Measurements from ENCODE around the gene SLBP.

The SLBP gene

DNA sequence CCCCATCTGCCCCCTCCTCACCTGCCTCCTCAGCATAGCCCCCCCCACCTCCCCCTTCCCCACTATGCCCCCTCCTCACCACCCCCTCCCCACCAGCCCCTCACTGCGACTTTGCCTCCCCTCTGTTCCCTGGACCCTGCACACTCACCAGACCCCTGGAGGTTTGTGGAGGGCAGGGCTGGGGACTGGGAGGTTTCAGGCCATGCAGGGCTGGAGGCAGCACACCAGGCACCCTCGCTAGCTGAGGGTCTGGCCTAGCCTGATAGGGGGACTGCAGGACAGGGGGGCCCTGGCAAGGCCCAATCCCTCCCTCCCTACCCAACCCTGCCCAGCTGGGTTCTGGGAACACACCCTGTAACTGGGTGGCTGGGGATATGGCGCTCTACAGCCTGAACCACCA is 37.3 kb upstream of the SLBP start:
- no peak for DNase-seq (ENCODE audit: low spot score)

DNA sequence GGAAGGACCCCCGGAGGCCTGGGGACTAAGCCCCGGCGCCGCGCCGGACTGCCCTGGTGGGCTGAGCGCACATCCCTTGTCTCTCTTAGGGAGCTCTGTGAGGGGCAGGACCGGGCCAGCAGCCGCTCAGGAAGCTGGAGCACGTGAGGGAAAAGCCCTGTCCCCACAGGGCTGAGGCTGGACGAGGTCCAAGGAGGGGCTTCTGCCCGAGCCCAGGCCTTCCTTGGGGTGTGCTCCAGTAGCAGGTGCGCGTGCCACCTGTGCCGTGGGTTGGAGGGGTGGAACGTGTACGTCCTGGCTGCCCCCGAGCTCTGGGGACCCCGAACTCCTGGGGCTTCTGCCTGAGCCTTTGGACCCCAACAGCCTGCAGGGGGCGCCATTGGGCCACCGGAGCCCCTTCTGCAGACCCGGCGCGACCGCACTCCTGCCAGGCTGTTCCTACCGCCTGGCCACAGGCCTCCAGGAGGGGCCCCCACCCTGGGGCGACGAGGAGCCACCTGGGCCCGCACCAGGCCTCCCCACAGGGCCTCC is 36.4 kb upstream of the SLBP start:
- peak; percentile 44 for DNase-seq (ENCODE audit: low spot score)

DNA sequence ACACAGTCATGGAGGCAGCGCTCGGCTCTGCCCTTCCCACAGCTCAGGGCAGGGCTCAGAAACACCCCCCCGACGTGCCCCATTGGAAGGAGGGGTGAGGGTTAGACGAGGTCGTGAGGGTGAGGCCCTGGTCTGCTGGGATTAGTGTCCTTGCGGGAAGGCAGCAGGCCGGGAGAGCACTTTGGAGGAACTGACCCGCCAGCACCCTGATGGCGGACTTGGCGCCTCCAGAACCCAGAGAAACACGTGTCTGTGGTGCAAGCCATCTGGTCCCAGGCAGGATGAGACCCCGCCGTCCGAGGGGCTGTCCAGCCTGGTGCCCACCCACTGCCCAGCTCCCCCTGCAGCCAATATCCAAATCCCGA is 35.5 kb upstream of the SLBP start:
- DNase-seq (ENCODE audit: low spot score): no peak

DNA sequence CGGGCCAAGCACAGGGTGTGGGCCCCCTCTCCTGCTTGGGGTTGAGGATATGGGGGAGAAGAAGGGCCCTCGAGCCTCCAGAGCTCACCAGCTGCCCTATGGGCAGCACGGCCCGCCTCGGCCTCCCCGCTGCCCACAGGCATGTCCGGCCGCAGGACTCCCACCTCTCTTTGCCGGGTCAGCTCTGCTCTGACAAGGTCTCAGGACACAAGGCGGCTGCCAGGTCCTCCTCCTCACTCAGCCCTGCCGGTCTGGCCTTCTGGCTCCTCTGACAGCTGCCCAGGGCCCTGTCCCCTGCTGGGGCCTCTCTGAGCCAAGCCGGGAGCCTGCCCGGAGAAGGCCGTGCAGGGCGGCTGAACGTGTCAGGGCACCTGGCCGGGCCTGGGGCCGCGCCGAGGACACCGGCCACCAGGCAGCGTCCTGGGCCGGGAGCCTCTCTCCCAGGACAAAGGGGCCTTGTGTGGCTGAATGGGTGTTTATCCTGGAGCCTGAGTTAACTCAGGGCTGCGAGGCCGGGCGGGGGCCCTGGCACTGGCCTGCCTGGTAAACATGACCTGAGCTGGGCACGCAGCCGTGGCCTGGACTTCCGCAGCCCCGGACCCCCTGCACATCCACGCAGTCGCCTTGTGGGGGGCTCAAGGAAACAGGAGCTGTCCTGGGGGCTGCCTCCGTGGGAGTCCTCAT is 34.9 kb upstream of the SLBP start:
- peak; percentile 69 for DNase-seq (ENCODE audit: low spot score)

DNA sequence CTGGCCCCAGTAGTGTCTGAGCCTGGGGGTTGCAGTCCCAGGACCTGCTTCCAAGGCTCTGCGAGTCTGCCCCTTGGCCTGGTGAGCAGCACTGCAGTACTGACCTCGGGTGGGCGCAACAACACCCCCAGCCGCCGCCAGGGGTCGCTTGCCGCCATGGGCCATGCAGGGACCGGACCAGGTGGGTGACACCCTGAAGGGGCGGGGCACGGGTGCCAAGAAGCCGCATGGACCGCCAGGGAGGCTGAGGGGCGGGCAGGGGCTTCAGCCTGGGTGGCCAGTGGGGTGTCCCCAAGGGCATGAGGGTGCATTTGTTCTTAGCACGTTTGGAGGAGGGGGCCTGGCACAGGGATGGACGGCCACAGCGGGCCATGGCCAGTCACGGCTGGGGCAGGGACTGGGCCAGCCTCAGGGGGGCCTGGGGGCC is 34.2 kb upstream of the SLBP start:
- DNase-seq (ENCODE audit: low spot score): no peak

DNA sequence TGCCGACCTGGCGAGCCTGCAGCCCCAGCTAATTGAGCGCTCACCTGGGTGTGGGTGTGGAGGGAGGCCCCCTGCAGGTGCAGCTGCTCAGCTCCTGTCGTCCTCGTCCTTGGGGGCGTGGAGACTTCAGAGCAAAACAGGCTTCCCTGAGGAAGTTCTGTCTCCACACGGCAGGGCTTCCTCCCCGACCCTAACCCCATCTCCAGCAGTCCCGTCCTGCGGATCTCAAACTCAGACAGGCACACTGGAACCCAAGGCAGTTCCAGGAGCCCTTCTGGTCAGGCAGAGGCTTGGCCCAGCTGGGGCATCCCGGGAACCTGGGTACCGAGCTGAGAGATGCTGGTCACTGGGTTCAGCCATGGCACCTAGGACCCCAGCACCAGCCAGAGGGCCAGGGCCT is 33.6 kb upstream of the SLBP start:
- DNase-seq (ENCODE audit: low spot score): no peak

DNA sequence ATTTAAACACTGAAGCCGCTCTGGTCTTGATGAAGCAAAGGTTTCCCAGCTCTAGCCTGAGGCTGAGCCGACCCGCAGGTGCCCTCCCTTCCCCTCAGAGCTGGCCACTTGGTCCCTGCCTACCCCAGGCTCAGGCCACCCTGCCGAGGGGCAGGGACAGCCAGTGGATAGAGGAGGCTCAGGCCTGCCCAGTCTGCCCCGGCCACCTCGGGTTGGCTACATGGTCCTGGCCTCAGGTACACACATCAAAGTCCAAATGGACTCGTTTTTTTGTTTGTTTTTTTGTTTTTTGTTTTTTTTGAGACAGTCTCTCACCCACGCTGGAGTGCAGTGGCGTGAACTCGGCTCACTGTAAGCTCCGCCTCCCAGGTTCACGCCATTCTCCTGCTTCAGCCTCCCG is 33.0 kb upstream of the SLBP start:
- DNase-seq (ENCODE audit: low spot score): no peak

DNA sequence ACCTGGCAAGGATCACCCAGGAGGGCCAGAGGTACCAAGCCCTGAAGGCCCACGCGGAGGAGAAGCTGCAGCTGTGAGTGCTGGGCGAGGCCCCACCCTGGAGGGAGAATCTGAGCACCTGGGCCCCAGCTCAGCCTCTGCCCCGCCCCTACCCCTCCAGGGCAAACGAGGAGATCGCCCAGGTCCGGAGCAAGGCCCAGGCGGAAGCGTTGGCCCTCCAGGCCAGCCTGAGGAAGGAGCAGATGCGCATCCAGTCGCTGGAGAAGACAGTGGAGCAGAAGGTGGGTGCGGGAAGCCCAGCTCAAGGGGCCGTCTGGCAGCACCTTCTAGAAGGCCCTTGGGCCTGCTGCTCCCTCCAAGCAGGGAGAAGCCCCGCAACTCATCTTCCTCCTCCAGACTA is 32.4 kb upstream of the SLBP start:
- no peak for DNase-seq (ENCODE audit: low spot score)

DNA sequence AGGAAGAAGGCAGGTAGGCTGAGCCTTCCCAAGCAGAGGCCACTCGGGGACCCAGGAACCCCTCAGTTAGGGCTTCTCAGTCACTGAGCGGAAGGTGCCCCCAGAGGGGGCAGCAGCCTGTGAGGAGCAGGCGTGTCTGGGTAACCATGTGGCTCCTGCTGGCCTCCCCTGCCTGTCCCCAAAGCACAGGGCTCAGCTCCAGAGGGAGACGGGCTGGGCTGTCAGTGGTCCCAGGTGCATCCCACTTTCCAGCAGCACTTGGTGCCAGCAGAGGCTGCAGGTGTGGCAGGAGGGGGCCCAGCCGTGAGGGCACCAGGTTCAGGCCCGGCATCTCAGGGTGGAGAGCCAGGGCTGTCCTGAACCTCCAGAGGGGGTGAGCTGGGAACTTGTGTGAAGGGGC is 31.9 kb upstream of the SLBP start:
- no peak for DNase-seq (ENCODE audit: low spot score)

DNA sequence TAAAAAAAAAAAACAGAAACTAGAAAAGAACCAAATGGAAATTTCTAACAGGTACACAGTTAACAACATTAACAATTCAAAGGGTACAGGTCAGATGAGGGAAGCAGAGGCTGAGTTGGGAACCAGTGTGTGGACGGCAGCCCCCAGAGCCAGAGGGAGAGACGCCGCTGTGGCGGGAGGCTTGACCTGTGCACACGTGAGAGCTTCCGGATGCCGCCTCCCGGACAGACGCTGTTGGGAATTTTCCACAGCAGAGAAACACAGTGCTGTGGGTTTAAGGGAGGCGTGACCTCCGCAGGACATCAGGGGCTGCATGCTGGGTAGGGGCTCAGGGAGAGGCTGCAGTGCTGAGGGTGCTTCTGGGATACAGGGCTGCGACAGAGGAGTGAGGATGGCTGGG is 31.4 kb upstream of the SLBP start:
- DNase-seq (ENCODE audit: low spot score): no peak

DNA sequence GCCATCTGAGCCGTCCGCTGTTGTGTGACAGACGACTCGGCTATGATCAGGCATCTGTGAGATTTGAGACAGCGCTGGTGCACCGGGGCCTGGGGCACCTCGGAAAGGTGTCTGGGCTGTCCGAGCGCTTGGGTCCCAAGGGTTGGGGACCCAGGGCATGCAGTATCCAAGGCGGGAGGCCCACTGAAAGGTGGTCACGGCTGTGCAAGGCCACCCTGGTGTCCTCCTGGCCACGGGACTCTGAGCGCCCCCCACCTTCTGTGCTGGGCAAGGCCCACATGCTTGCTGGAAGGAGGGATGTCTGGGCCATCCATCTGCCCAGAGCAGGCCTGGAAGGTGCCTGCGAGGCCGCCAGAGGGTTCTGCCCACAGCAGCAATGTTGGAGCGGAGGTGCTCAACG is 29.1 kb upstream of the SLBP start:
- DNase-seq (ENCODE audit: low spot score): no peak

DNA sequence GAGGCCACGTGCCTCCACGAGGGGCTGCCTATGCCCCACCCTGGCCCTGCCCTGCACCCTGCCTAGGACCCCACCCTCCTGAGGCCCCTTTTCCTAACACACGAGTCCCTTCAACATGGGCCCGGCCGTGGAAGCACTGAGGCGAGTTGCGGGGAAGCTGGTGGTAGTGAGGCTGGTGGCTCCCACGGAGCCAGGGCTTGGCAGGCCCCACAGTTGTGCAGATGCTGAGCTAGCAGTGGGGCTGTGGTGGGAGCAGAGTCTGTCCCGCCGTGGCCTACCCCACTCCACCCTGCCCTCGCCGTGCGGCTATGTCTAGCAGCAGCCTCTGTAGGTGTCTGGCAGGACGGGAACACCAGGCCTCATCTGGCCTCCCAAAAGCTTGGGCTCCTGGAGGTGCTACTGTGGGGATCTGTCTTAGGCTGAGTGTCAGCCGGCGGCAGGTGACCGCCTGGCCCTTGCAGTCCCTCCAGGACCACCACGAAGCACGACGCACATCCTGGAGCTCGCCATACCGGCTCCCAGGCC is 28.0 kb upstream of the SLBP start:
- DNase-seq (ENCODE audit: low spot score): no peak

DNA sequence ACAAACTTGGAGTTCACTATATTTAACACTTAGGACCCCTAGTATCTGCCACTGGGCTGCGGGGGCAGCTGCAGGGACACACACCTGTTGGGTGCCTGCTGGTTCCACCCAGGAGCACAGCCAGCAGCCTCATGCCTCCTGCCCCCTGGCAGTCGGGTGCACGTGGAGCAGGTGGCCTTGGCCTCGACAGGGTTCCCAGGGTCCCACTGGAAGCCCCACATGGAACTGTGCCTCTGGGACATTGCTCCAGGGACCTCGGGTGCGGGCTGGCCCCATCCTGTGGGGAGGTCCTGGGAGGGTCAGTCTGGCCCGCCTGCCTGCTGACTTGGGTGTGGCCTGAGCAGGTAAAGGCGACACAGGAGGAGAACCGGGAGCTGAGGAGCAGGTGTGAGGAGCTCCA is 27.2 kb upstream of the SLBP start:
- DNase-seq (ENCODE audit: low spot score): no peak

DNA sequence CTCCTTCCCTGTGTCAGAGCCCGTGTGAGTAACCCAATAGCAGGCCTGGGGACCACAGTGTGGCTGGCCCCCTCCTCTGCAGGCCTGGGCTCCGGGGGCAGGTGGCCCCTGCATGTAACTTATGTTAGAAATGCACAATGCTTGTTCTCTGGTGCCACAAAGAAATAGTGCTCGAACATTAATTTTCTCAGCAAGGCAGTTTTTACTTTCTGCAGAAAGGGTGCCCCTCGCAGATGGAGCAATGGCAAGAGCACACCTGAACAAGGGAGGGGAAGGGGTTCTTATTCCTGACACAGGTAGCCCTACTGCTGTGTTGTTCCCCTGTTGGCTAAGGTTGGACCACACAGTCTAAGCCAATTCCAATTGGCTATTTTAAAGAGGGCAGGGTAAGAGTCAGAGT is 26.3 kb upstream of the SLBP start:
- DNase-seq (ENCODE audit: low spot score): no peak

DNA sequence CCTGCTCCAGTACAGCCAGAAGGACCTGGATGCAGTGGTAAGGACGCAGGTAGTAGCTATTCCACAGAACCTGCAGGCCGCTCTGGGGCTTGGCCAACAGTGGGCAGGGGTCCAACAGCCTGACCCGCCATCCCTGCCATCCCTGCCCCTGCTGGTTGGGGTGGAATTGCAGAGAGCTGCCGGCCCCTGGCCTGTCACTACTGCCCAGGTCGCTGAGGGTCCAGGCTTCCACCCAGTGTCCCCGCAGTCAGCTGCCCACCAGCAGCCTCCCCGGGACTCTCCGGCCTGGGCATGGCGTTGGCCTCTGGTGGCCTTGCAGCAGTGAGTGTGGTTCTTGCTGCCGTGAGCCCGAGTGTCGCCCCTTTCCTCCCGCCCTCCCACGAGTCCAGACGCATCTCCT is 25.5 kb upstream of the SLBP start:
- DNase-seq (ENCODE audit: low spot score): no peak

DNA sequence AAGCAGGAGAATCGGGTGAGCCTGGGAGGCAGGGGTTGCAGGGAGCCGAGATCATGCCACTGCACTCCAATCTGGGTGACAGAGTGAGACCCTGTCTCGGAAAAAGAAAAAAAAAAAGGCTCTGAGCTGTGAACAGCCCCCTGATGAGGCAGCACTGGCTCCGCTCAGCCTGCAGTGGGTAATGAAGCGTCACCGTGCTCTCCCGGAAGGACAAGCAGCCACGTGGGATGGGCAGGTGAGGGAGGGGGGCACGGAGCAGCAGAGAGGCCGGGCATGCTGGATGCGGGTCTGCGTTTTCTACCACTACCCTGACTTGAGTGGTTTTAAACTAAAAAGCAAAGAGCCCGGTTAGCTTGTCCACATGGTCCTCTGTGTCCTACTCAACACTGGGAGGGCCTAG is 24.7 kb upstream of the SLBP start:
- no peak for DNase-seq (ENCODE audit: low spot score)

DNA sequence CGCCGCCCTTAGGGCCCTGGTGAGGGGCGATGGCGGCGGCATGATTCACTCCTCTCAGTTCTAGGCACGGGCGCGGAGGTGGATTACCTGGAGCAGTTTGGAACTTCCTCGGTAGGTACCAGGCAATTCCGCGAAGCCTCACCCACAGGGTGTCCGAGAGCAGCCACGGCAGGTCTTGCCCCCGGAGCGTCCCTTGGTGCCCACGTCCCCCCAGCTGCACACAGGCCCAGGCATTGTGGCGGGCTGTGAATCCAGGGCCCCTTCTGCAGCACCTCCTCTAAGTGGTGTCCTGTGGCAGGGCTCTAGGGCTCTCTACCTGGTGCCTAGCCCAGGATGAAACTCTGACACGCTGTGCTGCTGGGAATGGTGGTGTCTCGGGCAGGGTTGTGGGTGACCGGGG is 23.1 kb upstream of the SLBP start:
- no peak for DNase-seq (ENCODE audit: low spot score)

DNA sequence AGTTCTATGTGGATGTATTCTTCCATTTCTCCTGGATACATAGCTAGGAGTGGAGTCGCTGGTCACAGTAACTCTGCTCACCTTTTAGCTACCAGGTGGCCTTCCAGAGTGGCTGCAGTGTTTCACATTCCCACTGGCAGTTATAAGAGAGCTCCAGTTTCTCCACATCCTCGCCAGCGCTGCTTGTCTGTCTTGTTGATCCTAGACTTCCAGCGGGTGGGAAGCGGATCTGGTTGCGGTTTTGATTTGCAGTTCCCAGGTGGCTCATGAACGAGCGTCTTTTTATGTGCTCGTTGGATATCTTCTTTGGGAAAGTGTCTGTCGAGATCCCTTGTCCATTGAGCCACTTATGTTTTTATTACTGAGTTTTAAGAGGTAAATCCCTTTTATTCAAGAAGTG is 20.8 kb upstream of the SLBP start:
- no peak for DNase-seq (ENCODE audit: low spot score)

DNA sequence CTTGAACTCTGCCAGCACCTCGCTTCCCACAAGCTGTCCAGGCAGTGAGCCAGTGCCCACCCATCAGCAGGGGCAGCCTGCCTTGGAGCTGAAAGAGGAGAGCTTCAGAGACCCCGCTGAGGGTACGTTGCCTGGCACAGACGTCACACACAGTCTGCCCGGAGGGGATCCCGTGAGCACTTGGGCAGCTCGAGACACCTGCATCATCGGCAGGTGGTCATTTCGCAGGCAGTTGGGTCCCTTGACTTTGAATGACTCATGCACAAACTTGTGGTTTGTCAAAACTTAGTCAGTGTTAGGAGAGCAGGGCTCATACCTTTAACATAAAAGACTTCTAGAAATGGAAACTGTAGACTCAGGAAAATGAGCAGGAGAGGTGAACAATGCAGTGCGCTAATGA is 19.1 kb upstream of the SLBP start:
- no peak for DNase-seq (ENCODE audit: low spot score)

DNA sequence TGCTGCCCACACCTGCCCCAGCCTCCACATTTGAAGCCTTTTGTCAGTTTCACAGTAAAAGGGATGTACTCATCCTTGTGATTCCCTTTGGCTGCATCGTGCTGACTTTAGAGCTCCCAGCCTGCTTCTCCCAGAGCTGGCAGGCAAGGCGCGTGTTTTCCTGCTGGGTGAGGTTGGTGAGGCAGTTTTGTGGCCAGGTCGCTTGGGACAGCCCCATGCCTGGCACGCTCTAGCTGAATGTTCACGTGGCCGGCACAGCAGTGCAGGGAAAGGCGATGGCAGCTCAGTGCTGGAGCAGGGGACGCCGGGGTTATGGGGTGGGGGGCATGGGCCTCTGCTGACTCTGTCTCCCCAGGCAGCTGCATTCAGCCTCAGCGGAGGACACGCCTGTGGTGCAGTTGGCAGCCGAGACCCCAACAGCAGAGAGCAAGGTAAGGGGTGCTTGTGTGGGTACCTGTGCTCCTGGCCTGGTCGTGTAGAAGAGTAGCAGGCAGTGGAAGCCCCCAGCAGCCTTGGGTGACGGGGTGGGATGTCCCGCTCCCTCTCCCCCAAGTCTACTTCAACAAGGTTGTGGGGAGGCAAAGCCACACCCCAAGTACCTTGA is 18.5 kb upstream of the SLBP start:
- DNase-seq (ENCODE audit: low spot score): no peak

DNA sequence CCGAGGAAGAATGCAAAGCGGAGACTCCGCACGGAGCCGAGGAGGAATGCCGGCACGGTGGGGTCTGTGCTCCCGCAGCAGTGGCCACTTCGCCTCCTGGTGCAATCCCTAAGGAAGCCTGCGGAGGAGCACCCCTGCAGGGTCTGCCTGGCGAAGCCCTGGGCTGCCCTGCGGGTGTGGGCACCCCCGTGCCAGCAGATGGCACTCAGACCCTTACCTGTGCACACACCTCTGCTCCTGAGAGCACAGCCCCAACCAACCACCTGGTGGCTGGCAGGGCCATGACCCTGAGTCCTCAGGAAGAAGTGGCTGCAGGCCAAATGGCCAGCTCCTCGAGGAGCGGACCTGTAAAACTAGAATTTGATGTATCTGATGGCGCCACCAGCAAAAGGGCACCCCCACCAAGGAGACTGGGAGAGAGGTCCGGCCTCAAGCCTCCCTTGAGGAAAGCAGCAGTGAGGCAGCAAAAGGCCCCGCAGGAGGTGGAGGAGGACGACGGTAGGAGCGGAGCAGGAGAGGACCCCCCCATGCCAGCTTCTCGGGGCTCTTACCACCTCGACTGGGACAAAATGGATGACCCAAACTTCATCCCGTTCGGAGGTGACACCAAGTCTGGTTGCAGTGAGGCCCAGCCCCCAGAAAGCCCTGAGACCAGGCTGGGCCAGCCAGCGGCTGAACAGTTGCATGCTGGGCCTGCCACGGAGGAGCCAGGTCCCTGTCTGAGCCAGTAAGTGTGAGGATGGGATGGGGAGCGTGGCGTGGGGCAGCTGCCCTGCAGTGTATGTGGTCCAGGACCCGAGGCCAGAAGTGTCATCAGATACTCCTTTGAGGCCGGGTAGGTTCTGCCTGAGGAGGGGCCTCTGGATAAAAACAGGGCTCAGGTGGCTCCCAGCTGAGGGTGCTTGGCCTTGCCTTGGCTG is 16.2 kb upstream of the SLBP start:
- no peak for DNase-seq (ENCODE audit: low spot score)

DNA sequence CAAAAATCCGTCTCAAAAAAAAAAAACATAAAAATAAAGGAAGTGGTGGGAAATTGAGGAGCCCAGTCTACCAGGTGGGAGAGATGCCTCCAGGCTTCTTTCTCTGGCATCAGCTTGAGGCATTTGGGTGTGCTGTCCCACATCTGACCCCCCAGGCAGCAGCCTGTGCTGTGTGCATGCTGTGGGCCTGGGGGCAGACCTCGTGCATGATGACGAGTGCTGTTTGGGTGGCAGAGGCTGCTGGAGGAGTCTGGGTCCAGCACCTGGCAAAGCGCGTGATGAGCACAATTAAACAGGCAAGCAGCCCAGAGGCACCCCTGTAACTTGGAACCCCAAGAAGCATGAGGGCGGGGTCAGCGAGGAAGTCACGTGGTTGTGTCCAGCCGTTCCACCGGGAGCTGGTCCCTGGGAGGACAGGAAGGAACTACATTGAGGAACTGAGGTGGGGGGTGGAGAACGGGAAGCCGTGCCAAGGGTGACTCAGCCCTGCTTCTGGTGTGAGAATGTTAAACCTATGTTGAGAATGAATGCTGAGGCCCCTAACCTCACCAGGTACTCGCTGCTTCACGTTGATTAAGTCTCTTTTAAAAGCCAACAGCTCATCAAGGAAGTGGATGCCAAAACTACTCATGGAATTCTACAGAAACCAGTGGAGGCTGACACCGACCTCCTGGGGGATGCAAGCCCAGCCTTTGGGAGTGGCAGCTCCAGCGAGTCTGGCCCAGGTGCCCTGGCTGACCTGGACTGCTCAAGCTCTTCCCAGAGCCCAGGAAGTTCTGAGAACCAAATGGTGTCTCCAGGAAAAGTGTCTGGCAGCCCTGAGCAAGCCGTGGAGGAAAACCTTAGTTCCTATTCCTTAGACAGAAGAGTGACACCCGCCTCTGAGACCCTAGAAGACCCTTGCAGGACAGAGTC is 15.3 kb upstream of the SLBP start:
- no peak for DNase-seq (ENCODE audit: low spot score)
